Mesenteric fat pad (tissue), 1 donor: ENCODE measurements around the gene SLFN12. TPM values are rescaled to one million over a fixed set of nuclear protein-coding genes. Genes with fewer than 3 reads are reported as not detected.
"Not testable (repeated sequence)": the region's sequence is repeated elsewhere in the genome, so short reads cannot be mapped to it uniquely, and the experiment has no call there.

Experiments
- DNase-seq: peaks from one replicate; pipeline ENCODE4 v3.0.0-alpha.2; 2020; ENCODE audit warnings: low spot score
- long read RNA-seq: library from polyadenylated mRNA; unstranded; transcript quantifications from one replicate; pipeline ENCODE4 v2.0.0, GENCODE V29; 2020
- total RNA-seq: library from RNA; stranded (reverse); fragmentation: NEBNext Ultra II Directional; extraction: Animal tissue kit (Norgen Biotek cat#: 25700); gene quantifications from one replicate; pipeline ENCODE4 v1.2.1, GENCODE V29; 2021
- donor health status: DM: yes; HTN: yes; CAD: no.

SLFN12 gene
- total RNA-seq: 17.7 TPM
- long read RNA-seq, partial matches to known transcripts: 4 of 15 reads
- long read RNA-seq, other reads (novel, unspliced or antisense): 8 of 15 reads

GRCh38 chr17:35432176-35433074, at the start of gene SLFN12:
SLFN12 (minus strand) TSS chr17:35432500; CDS start chr17:35423028, 9,472 bp downstream.
- no peak for DNase-seq

GRCh38 chr17:35479271-35479670, 47.0 kb upstream of the SLFN12 start:
- no peak for DNase-seq

DNA sequence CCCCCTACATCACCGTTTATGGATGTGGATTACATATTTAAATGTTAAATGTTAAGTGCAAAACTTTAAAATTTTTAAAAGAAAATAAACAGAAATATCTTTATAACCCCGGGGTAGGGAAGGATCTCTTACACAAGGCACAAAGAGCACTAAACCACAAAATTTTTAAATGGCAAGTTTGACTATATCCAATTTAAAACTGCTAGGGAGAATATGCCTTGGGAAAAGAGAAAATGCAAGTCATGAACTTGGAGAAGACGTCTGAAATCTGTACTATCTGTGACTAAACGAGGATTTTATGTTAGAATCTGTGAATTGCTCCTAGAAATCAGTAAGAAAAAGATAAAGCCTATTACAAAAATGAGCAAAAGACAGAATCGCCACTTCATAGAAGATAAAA, 44.9 kb upstream of the SLFN12 start:
- DNase-seq: no peak

DNA sequence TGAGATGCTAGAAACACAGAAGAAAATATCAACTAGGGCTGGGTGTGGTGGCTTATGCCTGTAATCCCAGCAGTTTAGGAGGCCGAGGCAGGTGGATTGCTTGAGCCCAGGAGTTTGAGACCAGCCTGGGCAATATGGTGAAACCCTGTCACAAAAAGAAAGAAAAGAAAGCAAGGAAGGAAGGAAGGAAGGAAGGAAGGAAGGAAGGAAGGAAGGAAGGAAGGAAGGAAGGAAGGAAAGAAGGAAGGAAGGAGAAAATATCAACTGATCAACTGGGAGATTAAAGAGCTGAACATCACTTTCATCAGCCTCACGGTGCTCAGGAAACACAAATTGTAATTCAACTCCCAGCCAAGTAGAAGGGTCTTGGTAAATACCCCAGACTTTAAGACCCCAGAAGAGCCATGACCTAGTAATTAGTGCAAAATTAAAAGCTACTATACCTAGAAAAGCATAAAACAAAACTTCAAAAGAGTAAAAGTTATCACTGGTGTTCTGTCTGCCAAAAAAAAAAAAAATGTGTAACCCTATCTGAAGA, 44.1 kb upstream of the SLFN12 start:
- no peak for DNase-seq

DNA sequence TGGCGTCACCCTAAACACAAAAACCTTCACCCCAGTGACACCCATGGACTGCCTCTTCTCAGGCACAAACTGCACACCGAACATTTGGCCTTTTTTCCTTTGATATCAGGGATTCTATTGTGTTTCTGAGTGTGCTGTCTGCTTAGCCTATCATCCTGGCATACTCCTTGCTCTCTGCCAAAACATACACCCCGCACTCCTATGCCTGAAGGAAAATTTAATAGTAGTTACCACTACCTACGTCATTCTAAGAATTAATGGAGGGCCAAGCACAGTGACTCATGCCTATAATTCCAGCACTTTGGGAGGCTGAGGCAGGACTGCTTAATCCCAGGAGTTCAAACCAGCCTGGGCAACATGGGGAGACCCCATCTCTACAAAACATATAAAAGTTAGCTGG, 36.2 kb upstream of the SLFN12 start:
- DNase-seq: no peak

DNA sequence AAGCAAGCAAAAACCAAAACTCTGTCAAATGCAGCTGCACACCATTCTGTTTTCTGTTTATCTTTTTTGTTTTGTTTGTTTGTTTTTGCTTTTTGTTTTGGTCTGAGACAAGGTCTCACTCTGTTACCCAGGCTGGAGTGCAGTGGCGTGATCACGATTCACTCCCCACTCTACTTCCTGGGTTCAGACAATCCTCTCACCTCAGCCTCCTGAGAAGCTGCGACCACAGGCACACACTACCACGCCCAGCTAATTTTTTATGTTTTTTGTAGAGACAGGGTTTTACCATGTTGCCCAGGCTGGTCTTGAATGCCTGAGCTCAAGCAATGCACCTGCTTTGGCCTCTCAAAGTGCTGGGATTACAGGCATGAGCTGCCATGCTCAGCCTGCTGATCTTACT, 35.5 kb upstream of the SLFN12 start:
- DNase-seq: no peak

GRCh38 chr17:35460354-35460851, 28.1 kb upstream of the SLFN12 start:
- DNase-seq: no peak

DNA sequence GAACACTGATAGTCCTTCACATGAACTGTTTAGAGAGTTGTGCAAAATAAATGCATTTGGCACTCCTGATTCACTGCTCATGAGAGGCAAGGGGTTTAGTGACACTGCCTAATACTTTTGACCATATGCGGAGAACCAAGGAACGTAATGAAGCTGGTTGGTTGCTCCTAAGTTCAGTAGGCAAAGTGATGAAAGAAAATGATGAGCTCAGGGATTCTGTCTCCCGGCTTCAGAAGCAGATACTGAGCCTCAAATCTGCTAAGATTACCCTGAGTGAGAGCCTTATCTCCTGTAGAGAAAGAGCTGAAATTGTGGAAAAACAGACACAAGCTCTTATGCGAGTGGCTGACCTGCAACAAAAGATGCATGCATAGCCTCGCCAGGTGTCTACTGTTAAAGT, 21.7 kb upstream of the SLFN12 start:
- not testable (repeated sequence) for DNase-seq

- DNase-seq: no peak
Observed at GRCh38 chr17:35453171-35453570, 20.9 kb upstream of the SLFN12 start.

DNA sequence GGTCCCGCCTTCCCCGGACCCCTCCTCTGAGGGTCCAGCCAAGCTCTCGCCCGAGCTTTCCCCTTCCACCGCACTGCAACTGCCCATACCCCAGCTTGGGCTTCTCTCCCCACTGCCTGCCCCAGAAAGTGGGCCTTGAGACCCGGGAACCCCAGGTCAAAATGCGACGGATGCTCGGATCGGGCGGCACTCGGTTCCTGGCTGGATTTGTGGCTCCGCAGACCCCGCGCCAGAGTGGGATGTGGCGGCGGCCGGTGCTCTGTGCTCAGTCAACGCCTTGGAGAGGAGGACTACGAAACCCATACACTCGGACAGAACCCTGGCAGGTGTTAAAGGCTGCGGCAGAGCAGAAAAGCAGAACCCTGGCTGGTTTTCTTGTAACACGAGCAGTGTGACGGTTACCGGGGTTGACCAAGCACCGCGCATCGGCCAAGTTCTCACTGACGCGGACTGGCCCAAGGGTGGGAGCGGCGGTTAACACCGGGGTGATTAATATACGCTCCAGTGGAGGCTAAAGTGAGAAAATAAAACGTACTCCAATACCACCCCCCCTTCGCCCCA, 17.2 kb upstream of the SLFN12 start:
- no peak for DNase-seq

DNA sequence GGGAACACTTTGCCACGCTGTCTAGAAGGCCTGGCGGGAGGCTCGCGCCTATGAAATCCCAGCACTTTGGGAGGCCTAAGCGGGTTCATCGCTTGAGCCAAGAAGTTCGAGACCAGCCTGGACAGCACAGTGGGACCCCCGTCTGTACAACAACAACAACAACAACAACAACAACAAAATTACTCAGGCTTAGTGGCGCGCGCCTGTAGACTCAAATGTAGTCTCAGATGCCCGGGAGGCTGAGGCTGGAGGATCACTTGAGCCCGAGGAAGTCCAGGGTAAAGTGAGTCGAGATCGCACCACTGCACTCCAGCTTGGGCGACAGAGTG, 16.6 kb upstream of the SLFN12 start:
- DNase-seq: no peak

DNA sequence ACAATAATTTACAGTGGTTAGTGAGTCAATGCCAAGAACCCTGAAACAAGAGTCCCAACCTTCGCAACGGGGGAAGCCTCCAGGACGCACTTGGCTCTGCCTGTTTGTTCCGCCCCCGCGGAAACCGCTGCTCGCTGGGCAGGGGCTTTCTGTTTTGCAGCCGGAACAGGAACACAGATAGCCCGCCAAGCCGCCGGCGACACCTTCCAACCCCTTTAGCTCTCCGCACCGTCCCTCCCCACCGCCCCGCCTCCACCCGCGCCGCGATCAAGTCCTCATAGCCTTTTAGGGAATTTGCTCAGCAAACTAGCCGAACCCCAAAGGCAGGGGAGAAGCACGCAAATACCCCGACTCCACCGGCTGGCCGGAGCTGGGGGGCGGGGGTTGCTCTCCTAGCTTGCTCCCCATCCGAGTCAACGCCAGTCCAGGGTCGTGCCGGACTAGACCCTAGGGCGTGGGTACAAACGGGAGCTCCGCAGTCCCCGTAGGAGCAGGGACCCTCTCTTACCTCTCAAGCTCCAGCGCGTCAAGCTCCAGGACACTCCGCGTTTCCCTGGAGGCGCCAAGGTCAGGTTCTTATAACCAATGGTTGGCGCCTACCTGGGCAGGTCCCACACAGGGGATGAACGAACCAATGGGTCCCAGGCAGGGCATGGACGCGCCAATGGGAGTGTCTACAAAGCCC, 16.1 kb upstream of the SLFN12 start, which contains the start of gene SLFN13:
TSS of gene SLFN13 (minus strand) at position 553 of the 685 bp plus-strand sequence. CDS start 3,086 bp downstream, outside the sequence.
- DNase-seq: peak; percentile 95

GRCh38 chr17:35447499-35447898, 15.2 kb upstream of the SLFN12 start:
- no peak for DNase-seq

DNA sequence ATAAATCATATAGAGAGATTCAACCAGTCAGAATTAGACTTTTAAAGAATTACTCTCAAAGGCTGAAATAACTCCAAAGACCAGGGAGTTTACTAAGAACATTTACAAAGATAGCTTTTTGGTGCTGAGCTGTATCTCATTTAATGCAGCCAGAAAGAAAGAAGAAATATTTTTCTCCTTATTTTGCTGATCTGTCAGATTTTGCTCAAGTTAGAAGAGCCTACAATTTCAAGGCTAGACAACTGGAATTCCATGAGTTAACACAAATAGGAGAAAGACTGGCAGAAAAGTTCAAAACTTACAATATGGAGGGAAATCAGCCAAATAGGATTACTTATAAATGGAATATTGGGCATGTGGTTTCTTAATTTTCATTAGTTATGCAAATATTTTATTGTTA, 6.1 kb upstream of the SLFN12 start:
- no peak for DNase-seq

- no peak for DNase-seq
Observed at GRCh38 chr17:35433075-35433894, 985 bp upstream of the SLFN12 start.

DNA sequence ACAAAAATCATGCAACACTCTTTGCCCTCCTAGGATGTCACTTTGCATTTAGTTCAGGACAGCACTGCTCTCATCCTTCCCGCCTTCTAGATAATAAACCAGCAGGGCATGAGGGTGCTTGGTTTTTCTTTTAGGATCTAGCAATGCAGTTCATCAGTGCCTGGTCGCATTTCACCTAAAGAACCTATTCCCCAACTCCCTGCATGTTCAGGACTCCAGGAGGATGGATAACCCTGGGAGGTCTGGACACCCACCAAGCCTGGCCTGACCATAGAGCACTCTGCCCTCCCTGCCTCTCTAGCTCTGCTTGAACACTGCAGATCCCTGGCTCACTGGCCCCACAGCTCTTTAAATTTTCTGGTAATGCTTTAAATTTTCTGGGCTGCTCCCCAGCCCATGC, 2.6 kb downstream of the SLFN12 start:
- no peak for DNase-seq

DNA sequence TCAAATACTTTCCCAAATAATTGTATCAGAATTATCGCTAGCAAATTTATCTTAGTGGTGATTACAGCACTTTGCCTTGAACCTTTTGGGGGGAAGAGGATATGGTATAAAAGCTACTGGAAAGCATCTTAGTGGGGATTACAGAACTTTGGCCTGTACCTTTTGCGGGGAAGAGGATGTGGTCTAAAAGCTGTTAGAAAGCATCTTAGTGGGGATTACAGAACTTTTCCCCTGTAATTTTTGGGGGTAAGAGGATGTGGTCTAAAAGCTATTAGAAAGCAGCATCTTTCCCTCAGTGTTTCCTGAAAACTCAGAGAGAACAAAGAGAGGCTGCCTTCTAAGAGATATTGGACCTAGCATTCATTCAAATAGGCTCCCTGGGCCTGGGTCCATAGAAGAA, 4.1 kb downstream of the SLFN12 start:
- no peak for DNase-seq

DNA sequence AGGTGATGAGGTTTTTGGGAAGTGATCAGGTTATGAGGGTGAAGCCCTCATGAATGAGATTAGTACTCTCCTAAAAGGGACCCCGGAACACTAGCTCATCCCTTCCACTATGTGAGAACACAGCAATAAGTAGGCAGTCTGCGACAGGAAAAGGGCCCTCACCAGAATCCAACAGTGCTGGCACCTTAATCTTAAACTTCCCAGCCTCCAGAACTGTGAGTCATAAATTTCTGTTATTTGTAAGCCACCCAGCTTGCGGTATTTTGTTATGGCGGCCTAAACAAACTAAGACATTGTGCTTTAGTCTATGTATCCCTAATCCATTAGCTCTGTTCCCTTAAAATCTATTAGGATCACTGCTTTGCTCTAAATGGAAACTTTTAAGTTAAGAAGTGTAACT, 8.5 kb downstream of the SLFN12 start:
- DNase-seq: no peak

DNA sequence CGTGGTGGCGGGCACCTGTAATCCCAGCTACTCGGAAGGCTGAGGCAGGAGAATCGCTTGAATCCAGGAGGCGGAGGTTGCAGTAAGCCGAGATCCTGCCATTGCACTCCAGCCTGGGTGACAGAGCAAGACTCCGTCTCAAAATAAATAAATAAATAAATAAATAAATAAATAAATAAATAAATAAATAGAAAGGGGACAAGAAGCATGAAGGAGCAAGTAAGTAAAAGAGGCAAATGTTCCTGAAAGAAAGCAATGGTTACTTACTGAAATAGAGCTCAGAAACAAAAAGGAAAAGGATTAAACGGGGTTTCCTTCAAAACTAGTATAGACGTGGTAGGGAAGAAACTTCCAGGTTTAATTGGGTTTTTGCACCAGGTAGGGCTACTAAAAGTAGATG, 11.2 kb downstream of the SLFN12 start:
- not testable (repeated sequence) for DNase-seq

GRCh38 chr17:35416659-35417058, 15.6 kb downstream of the SLFN12 start:
- no peak for DNase-seq

- DNase-seq: not testable (repeated sequence)
Observed at GRCh38 chr17:35414707-35415106, 17.6 kb downstream of the SLFN12 start.
